Measurements from ENCODE around the gene RIPOR1. TPM values are rescaled to one million over a fixed set of nuclear protein-coding genes. Genes with fewer than 3 reads are reported as not detected.

The RIPOR1 gene
- polyA plus RNA-seq, 1 donor from 2014 or later: 43.8 TPM

DNA sequence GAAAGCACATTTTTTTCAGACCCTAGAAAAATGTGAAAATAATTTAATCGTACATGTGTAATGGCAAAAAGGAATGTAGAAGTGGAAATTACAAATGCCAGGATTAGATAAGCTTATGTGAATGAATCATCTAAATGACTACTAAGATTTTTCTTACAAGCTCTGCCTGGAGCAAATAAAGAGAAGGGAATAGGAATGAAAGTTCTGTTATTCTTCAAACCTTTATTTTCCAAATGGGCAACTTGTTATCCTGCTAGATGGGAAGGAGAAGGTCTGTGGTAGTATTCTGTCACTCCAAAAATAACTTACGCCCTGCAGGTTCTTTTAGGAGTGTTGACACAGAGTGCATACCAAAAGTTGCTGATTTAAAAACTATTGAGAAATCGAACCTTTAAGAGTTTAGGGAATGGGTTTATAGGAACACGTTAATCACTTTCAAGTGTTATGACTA is 43.4 kb downstream of the RIPOR1 start:
- Mint-ChIP-seq H3K36me3 (no peaks in the 10 kb centered on the region), H3K4me3 (no peak overlapping the region), H3K9me3 (no peaks in the 10 kb centered on the region), H3K4me1 (peaks cover 4 to 14% (median 12%) of the 10 kb centered on the region in 3 donors), H3K27ac (peak overlapping the region in 2 of 3 donors; percentile 27 to 58), H3K27me3 (no peaks in the 10 kb centered on the region)

DNA sequence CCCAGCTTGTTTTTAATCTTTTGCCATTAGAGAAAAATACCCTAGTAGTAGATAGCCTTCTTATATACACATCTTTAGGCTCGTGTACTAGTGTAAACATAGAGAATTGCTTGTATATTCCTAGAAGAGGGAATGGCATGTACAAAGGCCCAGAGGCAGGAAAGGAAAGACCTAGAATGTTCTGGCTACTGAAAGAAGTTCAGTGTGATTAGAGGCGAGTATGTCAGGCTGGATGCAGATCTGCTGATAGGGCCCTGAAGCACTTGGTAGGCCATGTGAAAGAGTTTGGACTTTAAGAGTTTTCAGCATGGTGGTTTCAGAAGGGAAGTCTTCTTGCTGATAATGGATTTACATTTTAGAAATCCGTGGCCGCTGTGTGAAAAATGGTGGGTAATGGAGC is 51.1 kb downstream of the RIPOR1 start:
- Mint-ChIP-seq H3K9me3 (no peaks in the 10 kb centered on the region), H3K27ac (no peak overlapping the region), H3K4me3 (no peak overlapping the region), H3K27me3 (no peaks in the 10 kb centered on the region), H3K36me3 (peaks cover 2% of the 10 kb centered on the region), H3K4me1 (peaks cover 5 to 8% (median 8%) of the 10 kb centered on the region in 3 donors)

DNA sequence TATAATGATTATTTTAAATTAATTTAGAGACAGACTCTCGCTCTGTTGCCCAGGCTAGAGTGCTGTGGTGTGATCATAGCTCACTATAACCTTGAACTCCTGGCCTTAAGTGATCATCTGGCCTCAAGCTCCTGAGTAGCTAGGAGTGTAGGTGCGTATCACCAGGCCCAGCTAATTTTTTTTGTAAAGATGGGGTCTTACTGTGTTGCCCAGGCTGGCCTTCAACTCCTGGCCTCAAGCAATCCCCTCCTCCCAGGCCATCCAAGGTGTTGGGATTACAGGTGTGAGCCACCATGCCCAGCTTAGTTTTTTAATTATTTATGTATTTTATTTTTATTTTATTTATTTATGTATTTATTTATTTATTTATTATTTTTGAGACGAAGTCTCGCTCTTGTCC is 51.6 kb downstream of the RIPOR1 start:
- Mint-ChIP-seq H3K4me3 (no peak overlapping the region), H3K27me3 (no peaks in the 10 kb centered on the region), H3K27ac (no peak overlapping the region), H3K36me3 (peaks cover 2% of the 10 kb centered on the region), H3K9me3 (no peaks in the 10 kb centered on the region), H3K4me1 (peaks cover 5 to 8% (median 8%) of the 10 kb centered on the region in 3 donors)

DNA sequence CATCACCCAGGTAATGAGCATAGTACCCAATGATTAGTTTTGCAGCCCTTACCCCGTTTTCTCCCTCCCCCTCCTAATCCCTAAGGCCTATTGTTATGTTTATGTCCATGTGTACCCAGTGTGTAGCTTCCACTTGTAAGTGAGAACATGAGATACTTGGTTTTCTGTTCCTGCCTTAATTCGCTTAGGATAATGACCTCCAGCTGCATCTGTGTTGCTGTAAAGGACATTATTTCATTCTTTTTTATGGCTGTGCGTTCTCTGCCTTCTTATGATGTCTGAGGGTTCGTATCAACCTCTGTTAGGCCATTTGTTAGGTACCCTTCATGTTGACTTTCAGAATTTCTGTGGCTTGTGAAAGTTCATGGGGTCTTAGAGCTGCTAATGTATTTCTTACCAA is 64.7 kb downstream of the RIPOR1 start:
- Mint-ChIP-seq H3K4me1 (peaks cover 11 to 27% (median 16%) of the 10 kb centered on the region in 3 donors), H3K9me3 (no peaks in the 10 kb centered on the region), H3K36me3 (peaks cover 5% of the 10 kb centered on the region), H3K27me3 (no peaks in the 10 kb centered on the region), H3K27ac (no peak overlapping the region), H3K4me3 (no peak overlapping the region)

GRCh38 chr16:67593701-67594100 is 65.1 kb downstream of the RIPOR1 start:
- peaks cover 11 to 26% (median 14%) of the 10 kb centered on the region in 3 donors for H3K4me1 Mint-ChIP-seq

DNA sequence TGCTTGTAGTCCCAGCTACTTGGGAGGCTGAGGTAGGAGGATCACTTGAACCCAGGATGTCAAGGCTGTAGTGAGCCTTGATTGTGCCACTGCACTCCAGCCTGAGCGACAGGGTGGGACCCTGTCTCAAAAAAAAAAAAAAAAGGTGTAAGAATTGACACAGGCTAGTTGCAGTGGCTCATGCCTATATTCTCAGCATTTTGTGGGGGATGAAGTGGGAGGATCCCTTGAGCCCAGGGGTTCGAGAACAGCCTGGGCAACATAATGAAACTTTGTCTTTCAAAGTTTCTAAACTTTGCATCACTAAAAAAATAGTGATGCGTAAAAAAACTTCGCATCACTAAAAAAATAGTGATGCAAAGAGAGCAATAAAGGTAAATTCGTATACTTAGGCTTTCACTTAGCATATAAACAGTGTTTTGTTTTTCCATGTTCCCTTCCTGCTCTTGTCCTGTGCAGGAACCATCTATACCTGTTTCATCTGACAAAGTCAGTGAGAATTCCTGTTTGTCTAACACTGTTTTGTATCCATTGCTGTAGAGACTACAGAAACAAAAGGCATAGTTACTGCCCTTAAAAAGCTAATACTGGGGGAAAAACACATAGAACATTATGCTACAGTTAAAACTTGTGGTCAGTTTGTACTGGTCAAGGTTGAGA is 65.8 kb downstream of the RIPOR1 start:
- peaks cover 5% of the 10 kb centered on the region for H3K36me3 Mint-ChIP-seq
- H3K27ac Mint-ChIP-seq: peak overlapping the region in 1 of 3 donors; percentile 39
- H3K4me1 Mint-ChIP-seq: peaks cover 12 to 28% (median 14%) of the 10 kb centered on the region in 3 donors
- H3K4me3 Mint-ChIP-seq: no peak overlapping the region
- no peaks in the 10 kb centered on the region for H3K9me3 Mint-ChIP-seq
- no peaks in the 10 kb centered on the region for H3K27me3 Mint-ChIP-seq

More at GRCh38 chr16:67593701-67594100, 65.1 kb downstream of the RIPOR1 start:
- H3K9me3 Mint-ChIP-seq: no peaks in the 10 kb centered on the region
- H3K27ac Mint-ChIP-seq: no peak overlapping the region
- H3K4me3 Mint-ChIP-seq: no peak overlapping the region
- no peaks in the 10 kb centered on the region for H3K27me3 Mint-ChIP-seq
- H3K36me3 Mint-ChIP-seq: peaks cover 5% of the 10 kb centered on the region

DNA sequence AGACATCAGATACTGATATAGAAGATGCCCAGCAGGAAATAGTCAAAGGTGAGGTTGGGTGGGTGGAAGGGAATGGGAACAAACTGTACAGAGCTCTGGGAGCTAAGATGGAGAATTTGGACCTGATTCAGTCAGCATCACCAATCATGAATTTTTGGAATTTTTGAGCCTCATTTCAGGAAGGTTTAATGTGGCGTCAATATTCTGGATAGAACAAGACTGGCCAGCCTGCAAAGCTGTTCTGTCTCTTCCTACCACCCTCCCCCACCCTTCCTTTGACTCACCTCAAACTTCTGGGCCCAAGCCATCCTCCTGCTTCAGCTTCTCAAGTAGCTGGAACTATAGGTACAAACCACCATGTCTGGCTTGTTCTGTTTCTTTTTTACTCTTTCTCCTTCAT is 66.3 kb downstream of the RIPOR1 start:
- peak overlapping the region in 1 of 3 donors; percentile 56 for H3K27ac Mint-ChIP-seq
- H3K9me3 Mint-ChIP-seq: no peaks in the 10 kb centered on the region
- H3K4me1 Mint-ChIP-seq: peaks cover 15 to 32% (median 19%) of the 10 kb centered on the region in 3 donors
- H3K4me3 Mint-ChIP-seq: no peak overlapping the region
- no peaks in the 10 kb centered on the region for H3K27me3 Mint-ChIP-seq
- peaks cover 5% of the 10 kb centered on the region for H3K36me3 Mint-ChIP-seq

Other genes with a start within 250 kb of the RIPOR1 start
- 0.65 TPM for gene PLEKHG4, start 249.3 kb upstream of the RIPOR1 start, polyA plus RNA-seq
- not detected for gene KCTD19, start 202.1 kb upstream of the RIPOR1 start, polyA plus RNA-seq
- not detected for gene LRRC36, start 202.0 kb upstream of the RIPOR1 start, polyA plus RNA-seq
- not detected for gene TPPP3, start 135.3 kb upstream of the RIPOR1 start, polyA plus RNA-seq
- gene ZDHHC1, start 112.4 kb upstream of the RIPOR1 start, polyA plus RNA-seq: 0.33 TPM
- not detected for gene HSD11B2, start 97.7 kb upstream of the RIPOR1 start, polyA plus RNA-seq
- 160 TPM for gene ATP6V0D1, start 47.7 kb upstream of the RIPOR1 start, polyA plus RNA-seq
- gene AGRP, start 45.3 kb upstream of the RIPOR1 start, polyA plus RNA-seq: not detected
- gene CTCF, start 33.7 kb downstream of the RIPOR1 start, polyA plus RNA-seq: 70.9 TPM
- 14.5 TPM for gene CARMIL2, start 116.3 kb downstream of the RIPOR1 start, polyA plus RNA-seq
- gene ACD, start 131.4 kb downstream of the RIPOR1 start, polyA plus RNA-seq: 48.6 TPM
- 18.5 TPM for gene PARD6A, start 132.1 kb downstream of the RIPOR1 start, polyA plus RNA-seq
- 1.8 TPM for gene ENKD1, start 137.9 kb downstream of the RIPOR1 start, polyA plus RNA-seq
- 8.2 TPM for gene C16orf86, start 138.0 kb downstream of the RIPOR1 start, polyA plus RNA-seq
- gene GFOD2, start 190.5 kb downstream of the RIPOR1 start, polyA plus RNA-seq: 13.4 TPM